CD14-positive monocyte (primary cell): ENCODE measurements around the gene ANKRD45. TPM values are rescaled to one million over a fixed set of nuclear protein-coding genes. Genes with fewer than 3 reads are reported as not detected.

Experiments
- DNase-seq, 3 donors: peaks; one replicate each; pipeline ENCODE4 v3.0.0-alpha.2; 2011 to 2022
- H2AFZ ChIP-seq: 2 replicates; pipeline ENCODE4 v1.6.0; 2012; ENCODE audit warnings: mild to moderate bottlenecking, low read depth, low read length, inconsistent platforms; ENCODE audit not compliant: insufficient read depth, poor library complexity, severe bottlenecking
- H3K27ac ChIP-seq, 2 donors: 1 replicate in 1 of 2; 2 replicates in 1 of 2; pipeline ENCODE4 v1.5.1; 2012 to 2013; ENCODE audit warnings: low read length in 2 of 2, control low read depth in 1 of 2, inconsistent platforms in 1 of 2, low read depth in 1 of 2, mild to moderate bottlenecking in 1 of 2
- H3K27me3 ChIP-seq, 2 donors: one replicate each; pipeline versions ENCODE4 v1.6.0 to v1.6.1; 2011 to 2013; ENCODE audit warnings: low read length in 2 of 2; ENCODE audit not compliant: control insufficient read depth in 2 of 2, insufficient read depth in 2 of 2
- H3K36me3 ChIP-seq, 2 donors: replicated peaks in 1 of 2; 1 replicate in 1 of 2; 2 replicates in 1 of 2; pipeline versions ENCODE4 v1.5.1 to v1.6.1; 2012 to 2013; ENCODE audit warnings: low read length in 2 of 2, control low read depth in 1 of 2, inconsistent platforms in 1 of 2, mild to moderate bottlenecking in 1 of 2; ENCODE audit not compliant: insufficient read depth in 2 of 2, control insufficient read depth in 1 of 2
- H3K4me1 ChIP-seq, 2 donors: 1 replicate in 1 of 2; 2 replicates in 1 of 2; pipeline versions ENCODE4 v1.5.1 to v1.6.1; 2012 to 2013; ENCODE audit warnings: low read length in 2 of 2, control low read depth in 1 of 2, inconsistent platforms in 1 of 2, mild to moderate bottlenecking in 1 of 2, moderate library complexity in 1 of 2; ENCODE audit not compliant: insufficient read depth in 2 of 2, control insufficient read depth in 1 of 2
- H3K4me2 ChIP-seq: replicated peaks from 2 replicates; pipeline ENCODE3; 2012; ENCODE audit warnings: low read length, moderate library complexity, mild to moderate bottlenecking; ENCODE audit not compliant: poor library complexity, severe bottlenecking; ENCODE audit errors: extremely low read depth
- H3K4me3 ChIP-seq, 3 experiments: fragments of 200-600 bp in 1 of 3; sonication (generic) in 1 of 3; replicated peaks in 1 of 3; 1 replicate in 2 of 3; 2 replicates in 1 of 3; pipeline ENCODE4 v1.5.1; 2011 to 2013; ENCODE audit warnings: low read length in 3 of 3, mild to moderate bottlenecking in 3 of 3, control low read depth in 2 of 3, low read depth in 2 of 3, inconsistent platforms in 1 of 3, moderate library complexity in 1 of 3
- H3K79me2 ChIP-seq: 2 replicates; pipeline ENCODE4 v1.6.0; 2012; ENCODE audit warnings: mild to moderate bottlenecking, control low read depth, inconsistent platforms, low read length, moderate library complexity; ENCODE audit not compliant: insufficient read depth
- H3K9ac ChIP-seq: 2 replicates; pipeline ENCODE4 v1.6.0; 2017; ENCODE audit warnings: low read length, mild to moderate bottlenecking; ENCODE audit not compliant: insufficient read depth, poor library complexity, severe bottlenecking
- H3K9me3 ChIP-seq, 2 donors: replicated peaks in 1 of 2; 1 replicate in 1 of 2; 2 replicates in 1 of 2; pipeline versions ENCODE4 v1.5.1 to v1.6.1; 2012 to 2013; ENCODE audit warnings: low read length in 2 of 2, control low read depth in 1 of 2; ENCODE audit not compliant: control insufficient read depth in 1 of 2, insufficient read depth in 1 of 2
- H4K20me1 ChIP-seq: 2 replicates; pipeline ENCODE4 v1.6.0; 2012; ENCODE audit warnings: mild to moderate bottlenecking, low read length, control low read depth, moderate library complexity; ENCODE audit not compliant: insufficient read depth
- H3K27ac Mint-ChIP-seq, 7 donors: one replicate each; pipeline ENCODE4 v1.8.0; 2020; ENCODE audit warnings: mild to moderate bottlenecking in 7 of 7, mixed read lengths in 7 of 7, moderate library complexity in 6 of 7, inconsistent platforms in 2 of 7
- H3K27me3 Mint-ChIP-seq, 3 donors: one replicate each; pipeline ENCODE4 v1.8.0; 2021 to 2022; ENCODE audit warnings: low read depth in 3 of 3, mild to moderate bottlenecking in 3 of 3, mixed read lengths in 3 of 3, moderate library complexity in 3 of 3, inconsistent platforms in 1 of 3
- H3K36me3 Mint-ChIP-seq, 2 donors: one replicate each; pipeline ENCODE4 v1.8.0; 2020; ENCODE audit warnings: mixed read lengths in 2 of 2, inconsistent platforms in 1 of 2, mild to moderate bottlenecking in 1 of 2
- H3K4me1 Mint-ChIP-seq: one replicate; pipeline ENCODE4 v1.8.0; 2020; ENCODE audit warnings: mild to moderate bottlenecking, mixed read lengths
- H3K4me3 Mint-ChIP-seq, 2 donors: one replicate each; pipeline ENCODE4 v1.8.0; 2020; ENCODE audit warnings: mild to moderate bottlenecking in 2 of 2, mixed read lengths in 2 of 2, moderate library complexity in 1 of 2
- H3K9me3 Mint-ChIP-seq, 7 donors: one replicate each; pipeline ENCODE4 v1.8.0; 2020 to 2022; ENCODE audit warnings: mixed read lengths in 7 of 7, mild to moderate bottlenecking in 6 of 7, moderate library complexity in 6 of 7, inconsistent platforms in 2 of 7
- WGBS: methylation state at CpG from one replicate; pipeline ENCODE4 v1.1.5; 2013; ENCODE audit warnings: missing lambda C conversion rate; ENCODE audit not compliant: insufficient coverage; 5-methylcytosine and 5-hydroxymethylcytosine counted together
- intact Hi-C, 2 donors: fragments of 100-400 bp; cut with micrococcal nuclease; formaldehyde crosslinking; loops; one replicate each; pipeline versions ENCODE4 v1.15.0 to v1.15.1; 2023
- polyA plus RNA-seq, 3 donors: library from polyadenylated mRNA; depleted of rRNA in 1 of 3; unstranded in 2 of 3; stranded (reverse) in 1 of 3; fragments of 300-500 nt in 2 of 3; fragments of >200 nt in 1 of 3; fragmentation: Illumina TruSeq in 2 of 3; gene quantifications; 1 replicate in 2 of 3; 2 replicates in 1 of 3; pipeline ENCODE4 v1.2.3, GENCODE V29; 2012 to 2021
- TF ChIP-seq, protein P1 (sequence below): fragments of 200-600 bp; IDR thresholded peaks from one replicate; pipeline ENCODE4 v1.8.0; 2022; ENCODE audit warnings: antibody characterized with exemption, mild to moderate bottlenecking

ANKRD45 gene
- polyA plus RNA-seq, 3 donors, result not detected

DNA sequence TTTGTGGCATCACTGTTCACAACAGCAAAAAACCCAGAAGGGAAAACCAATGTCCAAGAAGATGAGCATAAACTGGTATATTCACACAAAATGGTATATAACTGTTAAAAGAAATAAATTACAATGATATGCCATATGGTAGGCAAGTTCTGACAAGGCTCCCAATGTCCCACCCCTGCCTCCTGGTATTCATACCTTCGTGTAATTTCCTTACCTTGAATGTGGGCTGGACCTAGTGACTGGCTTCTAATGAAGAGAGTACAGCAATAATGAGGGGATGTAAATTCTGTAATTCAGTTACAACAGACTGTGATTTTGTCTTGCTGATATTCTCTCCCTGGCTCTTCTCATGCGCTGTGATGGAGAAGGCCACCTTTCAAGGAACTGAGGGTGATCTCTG is 9.3 kb downstream of the ANKRD45 start:
- H3K4me2 ChIP-seq, result no peak overlapping the region
- no peaks in the 10 kb centered on the region for H4K20me1 ChIP-seq
- DNase-seq, result no peak
- H3K36me3 Mint-ChIP-seq, result no peaks in the 10 kb centered on the region
- no peak overlapping the region for H2AFZ ChIP-seq
- no peak overlapping the region for H3K9ac ChIP-seq
- H3K27ac ChIP-seq, result no peak overlapping the region
- H3K4me3 ChIP-seq, result no peak overlapping the region
- TF ChIP-seq, protein P1, sequence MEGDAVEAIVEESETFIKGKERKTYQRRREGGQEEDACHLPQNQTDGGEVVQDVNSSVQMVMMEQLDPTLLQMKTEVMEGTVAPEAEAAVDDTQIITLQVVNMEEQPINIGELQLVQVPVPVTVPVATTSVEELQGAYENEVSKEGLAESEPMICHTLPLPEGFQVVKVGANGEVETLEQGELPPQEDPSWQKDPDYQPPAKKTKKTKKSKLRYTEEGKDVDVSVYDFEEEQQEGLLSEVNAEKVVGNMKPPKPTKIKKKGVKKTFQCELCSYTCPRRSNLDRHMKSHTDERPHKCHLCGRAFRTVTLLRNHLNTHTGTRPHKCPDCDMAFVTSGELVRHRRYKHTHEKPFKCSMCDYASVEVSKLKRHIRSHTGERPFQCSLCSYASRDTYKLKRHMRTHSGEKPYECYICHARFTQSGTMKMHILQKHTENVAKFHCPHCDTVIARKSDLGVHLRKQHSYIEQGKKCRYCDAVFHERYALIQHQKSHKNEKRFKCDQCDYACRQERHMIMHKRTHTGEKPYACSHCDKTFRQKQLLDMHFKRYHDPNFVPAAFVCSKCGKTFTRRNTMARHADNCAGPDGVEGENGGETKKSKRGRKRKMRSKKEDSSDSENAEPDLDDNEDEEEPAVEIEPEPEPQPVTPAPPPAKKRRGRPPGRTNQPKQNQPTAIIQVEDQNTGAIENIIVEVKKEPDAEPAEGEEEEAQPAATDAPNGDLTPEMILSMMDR, result no peak
- H3K36me3 ChIP-seq, result no peaks in the 10 kb centered on the region
- H3K79me2 ChIP-seq, result no peaks in the 10 kb centered on the region
- no CpG with 5 or more reads among the region's 2 CpGs for WGBS
- H3K27ac Mint-ChIP-seq, result no peak overlapping the region
- peaks cover 5% of the 10 kb centered on the region for H3K4me1 Mint-ChIP-seq
- H3K4me3 Mint-ChIP-seq, result no peak overlapping the region
- H3K9me3 Mint-ChIP-seq, result peaks cover 0 to 13% (median 8%) of the 10 kb centered on the region in 7 donors
- no peaks in the 10 kb centered on the region for H3K27me3 ChIP-seq
- peaks cover 0 to 1% (median 0%) of the 10 kb centered on the region in 3 donors for H3K27me3 Mint-ChIP-seq
- intact Hi-C loops, result no loop called here
- peaks cover 0 to 10% of the 10 kb centered on the region in 2 donors for H3K9me3 ChIP-seq
- no peaks in the 10 kb centered on the region for H3K4me1 ChIP-seq

DNA sequence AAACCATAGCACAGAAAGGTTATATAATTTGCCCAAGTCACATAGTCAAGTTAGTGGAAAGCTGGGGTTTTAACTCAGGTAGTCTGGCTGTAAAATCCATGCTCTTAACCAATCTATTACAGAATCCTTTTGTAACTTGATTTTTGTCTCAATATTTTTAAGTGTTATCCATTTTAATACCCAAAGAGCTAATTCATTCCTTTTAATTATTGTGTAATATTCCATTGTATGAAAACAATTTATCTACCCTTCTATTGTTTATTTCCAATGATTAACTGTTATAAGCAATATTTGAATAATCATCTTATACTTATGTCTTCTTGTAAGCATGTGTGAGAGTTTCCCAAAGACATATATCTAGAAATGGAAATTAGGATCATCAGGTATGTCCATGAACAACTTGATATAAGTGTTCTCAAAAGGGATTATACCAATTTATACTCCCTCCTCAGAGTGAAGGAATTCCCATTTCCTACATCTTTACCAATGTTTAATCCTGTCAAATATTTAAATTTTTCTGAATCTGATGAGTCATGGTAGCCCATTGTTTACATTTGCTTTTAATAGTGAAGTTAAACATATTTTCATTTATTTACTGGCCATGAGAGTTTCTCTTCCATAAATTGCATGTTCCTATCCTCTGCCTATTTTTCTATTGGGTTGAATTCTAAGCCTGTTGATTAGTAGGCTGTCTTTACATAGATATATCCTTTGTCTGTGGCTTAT is 20.6 kb downstream of the ANKRD45 start:
- peaks cover 0 to 3% (median 3%) of the 10 kb centered on the region in 3 donors for H3K27me3 Mint-ChIP-seq
- Histone ChIP-seq H3K27me3 (no peaks in the 10 kb centered on the region), H3K36me3 (no peaks in the 10 kb centered on the region), H3K27ac (no peak overlapping the region), H3K4me3 (no peak overlapping the region), H2AFZ (no peak overlapping the region), H3K9ac (no peak overlapping the region), H3K79me2 (no peaks in the 10 kb centered on the region), H4K20me1 (no peaks in the 10 kb centered on the region), H3K4me2 (no peak overlapping the region), H3K9me3 (no peaks in the 10 kb centered on the region), H3K4me1 (no peaks in the 10 kb centered on the region)
- no peaks in the 10 kb centered on the region for H3K36me3 Mint-ChIP-seq
- H3K9me3 Mint-ChIP-seq, result peaks cover 0 to 4% (median 2%) of the 10 kb centered on the region in 7 donors
- intact Hi-C loops, result no loop called here
- TF ChIP-seq, protein P1, result no peak
- H3K4me1 Mint-ChIP-seq, result no peaks in the 10 kb centered on the region
- no peak for DNase-seq
- no peak overlapping the region for H3K4me3 Mint-ChIP-seq
- no peak overlapping the region for H3K27ac Mint-ChIP-seq
